Activated CD8-positive, alpha-beta T cell treated with anti-CD3 and anti-CD28 coated beads for 36 hours (primary cell): ENCODE results near the gene MYO5C. TPM values are rescaled to one million over a fixed set of nuclear protein-coding genes. Genes with fewer than 3 reads are reported as not detected.

Source experiments
- ATAC-seq: fragments of 200-7000 bp; cut with Tn5 transposase; one replicate; pipeline ENCODE4 v1.10.0; 2021; ENCODE audit warnings: mild to moderate bottlenecking, moderate library complexity
- CTCF ChIA-PET: fragments of 350-600 bp; sonication (Branson Sonifier 250); formaldehyde crosslinking; loops from one replicate; lab custom pipeline; 2021; ENCODE audit warnings: antibody characterized with exemption; lab: Charles Lee
- POLR2A ChIA-PET: fragments of 350-600 bp; sonication (Branson Sonifier 250); formaldehyde crosslinking; loops from one replicate; lab custom pipeline; 2021; ENCODE audit warnings: antibody characterized with exemption; lab: Charles Lee
- DNase-seq: peaks from one replicate; pipeline ENCODE4 v3.0.0-alpha.2; 2020
- H3K27ac Mint-ChIP-seq: one replicate; pipeline ENCODE4 v1.8.0; 2021; ENCODE audit warnings: mild to moderate bottlenecking, mixed read lengths
- H3K27me3 Mint-ChIP-seq: one replicate; pipeline ENCODE4 v1.8.0; 2021; ENCODE audit warnings: mixed read lengths
- H3K36me3 Mint-ChIP-seq: one replicate; pipeline ENCODE4 v1.8.0; 2021; ENCODE audit warnings: low read depth, mixed read lengths
- H3K4me1 Mint-ChIP-seq: one replicate; pipeline ENCODE4 v1.8.0; 2021; ENCODE audit warnings: low read depth, mixed read lengths
- H3K4me3 Mint-ChIP-seq: one replicate; pipeline ENCODE4 v1.8.0; 2021; ENCODE audit warnings: mild to moderate bottlenecking, moderate library complexity, mixed read lengths
- H3K9me3 Mint-ChIP-seq: one replicate; pipeline ENCODE4 v1.8.0; 2021; ENCODE audit warnings: mixed read lengths
- intact Hi-C: fragments of 100-400 bp; cut with micrococcal nuclease; formaldehyde crosslinking; loops from one replicate; pipeline ENCODE4 v1.10.0; 2022
- total RNA-seq, 2 experiments: library from RNA; stranded (reverse); gene quantifications; one replicate each; pipeline ENCODE4 v1.2.3, GENCODE V29; 2021
- TF ChIP-seq, protein P1 (sequence below): fragments of 200-600 bp; IDR thresholded peaks from one replicate; pipeline ENCODE4 v1.8.0; 2022; ENCODE audit warnings: antibody characterized with exemption, mild to moderate bottlenecking

The MYO5C gene
- total RNA-seq, 2 experiments from 2014 or later, result 1.3 to 1.9 TPM

DNA sequence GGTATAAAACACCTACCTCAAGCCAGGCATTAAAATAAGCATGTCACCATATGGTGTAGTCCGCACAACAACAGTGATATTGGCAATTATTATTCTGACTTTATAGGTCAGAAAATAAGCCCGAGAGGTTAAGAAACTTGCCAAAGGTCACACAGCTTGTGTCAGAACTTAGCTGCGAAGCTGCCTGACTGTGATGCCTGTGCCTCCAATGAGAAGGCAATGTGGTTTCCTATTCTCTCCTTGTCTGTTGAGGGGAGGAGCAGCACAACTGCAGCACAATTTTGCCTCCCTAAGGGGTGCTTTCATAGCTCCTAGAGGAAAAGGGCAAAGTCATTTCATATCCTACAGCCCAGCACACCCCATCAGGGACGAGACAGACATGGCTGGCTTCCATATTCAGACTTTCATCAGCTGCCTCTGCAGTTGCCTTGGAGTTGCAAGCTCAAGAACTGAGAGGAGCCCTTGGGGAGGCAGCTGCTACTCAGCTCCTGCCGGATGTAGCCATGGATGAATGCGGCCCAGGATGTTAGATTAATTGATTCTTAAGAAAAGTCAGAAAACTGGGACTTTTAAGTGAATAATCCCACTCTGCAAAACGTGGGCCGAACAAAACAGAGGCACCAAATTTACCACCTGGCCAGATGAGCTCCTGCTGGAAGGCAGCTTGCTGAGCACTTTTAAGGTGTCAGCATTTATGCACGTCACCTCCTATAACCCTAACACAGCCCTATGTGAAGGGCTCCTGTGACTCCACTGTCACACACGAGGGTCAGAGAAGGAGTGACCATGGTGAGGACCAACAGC, 38.5 kb downstream of the MYO5C start:
- no peaks in the 10 kb centered on the region for H3K9me3 Mint-ChIP-seq

DNA sequence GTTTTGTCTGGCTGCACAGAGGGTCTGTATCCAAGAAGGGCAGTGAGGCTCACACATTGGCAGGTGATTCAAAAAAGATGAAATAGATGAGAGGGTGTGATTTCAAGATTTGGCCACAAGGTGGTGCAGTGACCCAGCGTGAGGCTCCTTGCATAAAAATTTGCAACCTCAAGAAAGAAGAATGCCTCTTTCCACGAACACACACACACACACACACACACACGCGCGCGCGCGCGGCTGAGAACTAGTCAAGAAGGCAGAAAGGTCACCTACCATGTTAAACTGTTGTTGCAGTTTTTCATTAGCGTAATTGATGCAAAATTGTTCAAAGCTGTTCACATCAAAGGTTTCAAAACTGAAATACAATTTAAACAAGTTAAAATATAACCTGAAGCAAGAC, 39.2 kb downstream of the MYO5C start:
- H3K4me1 Mint-ChIP-seq, result peaks cover 24% of the 10 kb centered on the region
- POLR2A ChIA-PET, result interaction anchor here (0.6 to 1.5 kb wide), 3 partner anchors 21 to 250 kb away, joined by 3 to 4 read pairs (median 3); no protein-coding TSS in a partner anchor
- CTCF ChIA-PET, result interaction anchor here (0.6 to 5.5 kb wide), 57 partner anchors 10 to 635 kb away, joined by 3 to 49 read pairs (median 4); partner anchors contain the start of gene MYO5C
- intact Hi-C loops, result loop anchor here (10.0 kb wide), 1 partner anchor 78 kb away; no protein-coding TSS in a partner anchor
- H3K9me3 Mint-ChIP-seq, result no peaks in the 10 kb centered on the region
- TF ChIP-seq, protein P1, sequence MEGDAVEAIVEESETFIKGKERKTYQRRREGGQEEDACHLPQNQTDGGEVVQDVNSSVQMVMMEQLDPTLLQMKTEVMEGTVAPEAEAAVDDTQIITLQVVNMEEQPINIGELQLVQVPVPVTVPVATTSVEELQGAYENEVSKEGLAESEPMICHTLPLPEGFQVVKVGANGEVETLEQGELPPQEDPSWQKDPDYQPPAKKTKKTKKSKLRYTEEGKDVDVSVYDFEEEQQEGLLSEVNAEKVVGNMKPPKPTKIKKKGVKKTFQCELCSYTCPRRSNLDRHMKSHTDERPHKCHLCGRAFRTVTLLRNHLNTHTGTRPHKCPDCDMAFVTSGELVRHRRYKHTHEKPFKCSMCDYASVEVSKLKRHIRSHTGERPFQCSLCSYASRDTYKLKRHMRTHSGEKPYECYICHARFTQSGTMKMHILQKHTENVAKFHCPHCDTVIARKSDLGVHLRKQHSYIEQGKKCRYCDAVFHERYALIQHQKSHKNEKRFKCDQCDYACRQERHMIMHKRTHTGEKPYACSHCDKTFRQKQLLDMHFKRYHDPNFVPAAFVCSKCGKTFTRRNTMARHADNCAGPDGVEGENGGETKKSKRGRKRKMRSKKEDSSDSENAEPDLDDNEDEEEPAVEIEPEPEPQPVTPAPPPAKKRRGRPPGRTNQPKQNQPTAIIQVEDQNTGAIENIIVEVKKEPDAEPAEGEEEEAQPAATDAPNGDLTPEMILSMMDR, result peak; percentile 74
- peak overlapping the region; percentile 38 for H3K4me3 Mint-ChIP-seq
- no peaks in the 10 kb centered on the region for H3K27me3 Mint-ChIP-seq
- H3K36me3 Mint-ChIP-seq, result no peaks in the 10 kb centered on the region
- H3K27ac Mint-ChIP-seq, result peak overlapping the region; percentile 55
- ATAC-seq (peak; percentile 78), DNase-seq (peak; percentile 89)

More for the DNA sequence above, 38.5 kb downstream of the MYO5C start:
- ATAC-seq (peak; percentile 34), DNase-seq (peak; percentile 50)
- intact Hi-C loops, result loop anchor here (10.0 kb wide), 1 partner anchor 78 kb away; no protein-coding TSS in a partner anchor
- Mint-ChIP-seq H3K4me1 (peaks cover 32% of the 10 kb centered on the region), H3K27ac (peak overlapping the region; percentile 62), H3K4me3 (peak overlapping the region; percentile 38), H3K36me3 (peaks cover 1% of the 10 kb centered on the region), H3K27me3 (no peaks in the 10 kb centered on the region)
- CTCF ChIA-PET, result interaction anchor here (0.6 to 5.5 kb wide), 55 partner anchors 11 to 635 kb away, joined by 3 to 49 read pairs (median 4); partner anchors contain the start of gene MYO5C
- POLR2A ChIA-PET, result interaction anchor here (0.6 to 1.5 kb wide), 3 partner anchors 22 to 250 kb away, joined by 3 to 4 read pairs (median 3); no protein-coding TSS in a partner anchor
- TF ChIP-seq, protein P1, result no peak

DNA sequence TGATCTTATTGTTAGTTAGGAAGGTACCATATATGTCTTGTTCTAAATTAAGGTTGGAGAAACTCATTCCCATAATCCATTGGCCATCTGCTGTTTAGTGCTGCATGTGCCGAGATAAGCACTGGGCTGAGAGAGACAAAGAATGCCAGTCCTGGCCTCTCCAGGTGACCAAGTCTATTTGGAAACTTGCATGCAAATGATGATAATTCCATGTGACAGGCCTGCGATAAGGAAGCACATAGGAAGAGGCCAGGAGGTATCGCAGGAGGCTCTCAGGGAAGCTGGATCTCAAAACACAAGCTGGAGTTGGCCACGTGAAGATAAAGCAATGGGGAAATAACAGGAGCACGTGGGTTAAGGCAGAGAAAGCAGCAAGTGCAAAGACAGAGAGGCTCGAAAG, 39.7 kb downstream of the MYO5C start:
- H3K27me3 Mint-ChIP-seq, result no peaks in the 10 kb centered on the region
- H3K36me3 Mint-ChIP-seq, result no peaks in the 10 kb centered on the region
- ChIA-PET POLR2A (interaction anchor here (1.5 kb wide), 1 partner anchor 21 kb away, joined by 4 read pairs; no protein-coding TSS in a partner anchor), CTCF (interaction anchor here (0.9 to 5.5 kb wide), 22 partner anchors 10 to 634 kb away, joined by 3 to 49 read pairs (median 5); no protein-coding TSS in a partner anchor)
- H3K4me1 Mint-ChIP-seq, result peaks cover 21% of the 10 kb centered on the region
- intact Hi-C loops, result loop anchor here (2.0 to 10.0 kb wide), 2 partner anchors 79 to 475 kb away; no protein-coding TSS in a partner anchor
- no peak overlapping the region for H3K4me3 Mint-ChIP-seq
- H3K9me3 Mint-ChIP-seq, result no peaks in the 10 kb centered on the region
- DNase-seq, result no peak
- no peak overlapping the region for H3K27ac Mint-ChIP-seq
- TF ChIP-seq, protein P1, result no peak
- ATAC-seq, result no peak

DNA sequence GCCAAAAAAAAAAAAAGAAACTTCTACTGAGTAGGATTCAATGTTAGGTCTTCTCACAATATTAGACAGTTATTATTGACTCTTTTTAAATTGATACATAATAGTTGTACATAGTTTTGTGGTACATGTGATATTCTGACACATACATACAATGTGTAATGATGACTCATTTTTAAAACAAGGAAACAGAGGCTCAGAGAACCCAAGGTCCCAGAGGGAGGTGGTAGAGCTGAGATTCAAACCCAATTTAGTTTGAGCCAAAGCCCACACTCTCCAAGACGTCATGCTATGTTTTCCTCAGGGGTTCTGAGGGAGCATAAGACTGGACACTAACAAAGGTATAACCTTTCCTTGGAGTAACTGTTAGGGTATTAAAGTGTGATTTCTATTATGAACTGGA, 40.6 kb downstream of the MYO5C start:
- Mint-ChIP-seq H3K27ac (no peak overlapping the region), H3K4me3 (no peak overlapping the region), H3K27me3 (no peaks in the 10 kb centered on the region), H3K9me3 (no peaks in the 10 kb centered on the region), H3K4me1 (peaks cover 19% of the 10 kb centered on the region), H3K36me3 (no peaks in the 10 kb centered on the region)
- DNase-seq (no peak), ATAC-seq (no peak)
- POLR2A ChIA-PET, result no interaction called here
- TF ChIP-seq, protein P1, result no peak
- intact Hi-C loops, result loop anchor here (2.0 to 10.0 kb wide), 2 partner anchors 80 to 476 kb away; no protein-coding TSS in a partner anchor
- CTCF ChIA-PET, result interaction anchor here (0.6 to 5.5 kb wide), 7 partner anchors 11 to 480 kb away, joined by 3 to 49 read pairs (median 22); no protein-coding TSS in a partner anchor
